ENCODE measurements around the gene ABCC4. TPM values are rescaled to one million over a fixed set of nuclear protein-coding genes. Genes with fewer than 3 reads are reported as not detected.

Gene ABCC4
- total RNA-seq, 2 donors from 2014 or later, result 2.8 to 12.2 TPM

DNA sequence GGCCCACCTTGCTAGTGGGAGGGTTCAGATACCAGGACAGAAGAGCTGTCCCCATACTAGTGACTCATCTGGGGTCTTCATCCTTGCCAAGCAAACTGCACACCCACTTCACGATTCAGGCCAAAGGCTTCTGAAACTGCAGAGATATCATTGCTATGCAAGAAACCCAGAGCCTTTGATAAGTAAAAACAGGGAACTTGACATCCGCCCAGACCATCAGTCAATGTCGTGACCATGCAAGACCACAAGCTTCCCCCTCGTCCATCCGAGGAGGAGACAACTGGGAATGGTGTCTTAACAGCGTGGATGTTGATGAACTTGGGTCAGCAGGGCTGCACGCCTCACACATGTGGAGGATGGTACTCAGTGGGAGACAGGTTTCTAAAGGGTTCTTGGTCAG lies 58.0 kb downstream of the ABCC4 start:
- ATAC-seq (ENCODE audit: insufficient number of reproducible peaks, low FRiP score, low read depth) (no peak), DNase-seq (ENCODE audit: low spot score) (no peak)
- H3K9me3 ChIP-seq, result no peaks in the 10 kb centered on the region
- no peak overlapping the region for H3K4me3 ChIP-seq
- no peaks in the 10 kb centered on the region for H3K36me3 ChIP-seq
- TF ChIP-seq, protein P1, sequence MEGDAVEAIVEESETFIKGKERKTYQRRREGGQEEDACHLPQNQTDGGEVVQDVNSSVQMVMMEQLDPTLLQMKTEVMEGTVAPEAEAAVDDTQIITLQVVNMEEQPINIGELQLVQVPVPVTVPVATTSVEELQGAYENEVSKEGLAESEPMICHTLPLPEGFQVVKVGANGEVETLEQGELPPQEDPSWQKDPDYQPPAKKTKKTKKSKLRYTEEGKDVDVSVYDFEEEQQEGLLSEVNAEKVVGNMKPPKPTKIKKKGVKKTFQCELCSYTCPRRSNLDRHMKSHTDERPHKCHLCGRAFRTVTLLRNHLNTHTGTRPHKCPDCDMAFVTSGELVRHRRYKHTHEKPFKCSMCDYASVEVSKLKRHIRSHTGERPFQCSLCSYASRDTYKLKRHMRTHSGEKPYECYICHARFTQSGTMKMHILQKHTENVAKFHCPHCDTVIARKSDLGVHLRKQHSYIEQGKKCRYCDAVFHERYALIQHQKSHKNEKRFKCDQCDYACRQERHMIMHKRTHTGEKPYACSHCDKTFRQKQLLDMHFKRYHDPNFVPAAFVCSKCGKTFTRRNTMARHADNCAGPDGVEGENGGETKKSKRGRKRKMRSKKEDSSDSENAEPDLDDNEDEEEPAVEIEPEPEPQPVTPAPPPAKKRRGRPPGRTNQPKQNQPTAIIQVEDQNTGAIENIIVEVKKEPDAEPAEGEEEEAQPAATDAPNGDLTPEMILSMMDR (IDR thresholded peaks at IDR 0.05), result no peak
- H3K4me1 ChIP-seq (ENCODE audit: control insufficient read depth in 1 of 2, low read depth in 2 of 2), result no peaks in the 10 kb centered on the region
- no peak overlapping the region for H3K27ac ChIP-seq
- H3K27me3 ChIP-seq (replicated peaks; ENCODE audit: insufficient read depth), result no peaks in the 10 kb centered on the region

DNA sequence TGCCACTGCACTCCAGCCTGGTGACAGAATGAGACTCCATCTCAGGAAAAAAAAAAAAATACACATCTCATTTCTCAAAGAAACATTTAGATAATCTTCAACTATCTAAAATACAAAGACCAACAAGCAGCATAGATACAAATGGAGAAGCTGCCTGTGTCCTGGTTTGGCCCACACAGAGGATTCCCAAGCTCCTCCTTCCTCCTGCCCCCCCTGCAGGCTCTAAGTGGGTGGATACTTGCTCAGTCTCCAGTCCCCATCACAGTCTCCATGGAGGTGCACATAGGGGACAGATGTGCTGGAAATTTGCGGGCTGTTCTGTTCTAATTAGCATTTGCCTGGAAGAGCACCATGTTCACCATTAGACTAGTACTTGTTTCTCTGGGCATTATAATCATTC lies 59.9 kb downstream of the ABCC4 start:
- no peaks in the 10 kb centered on the region for H3K9me3 ChIP-seq
- DNase-seq (ENCODE audit: low spot score), result no peak
- no peak for ATAC-seq (ENCODE audit: insufficient number of reproducible peaks, low FRiP score, low read depth)

DNA sequence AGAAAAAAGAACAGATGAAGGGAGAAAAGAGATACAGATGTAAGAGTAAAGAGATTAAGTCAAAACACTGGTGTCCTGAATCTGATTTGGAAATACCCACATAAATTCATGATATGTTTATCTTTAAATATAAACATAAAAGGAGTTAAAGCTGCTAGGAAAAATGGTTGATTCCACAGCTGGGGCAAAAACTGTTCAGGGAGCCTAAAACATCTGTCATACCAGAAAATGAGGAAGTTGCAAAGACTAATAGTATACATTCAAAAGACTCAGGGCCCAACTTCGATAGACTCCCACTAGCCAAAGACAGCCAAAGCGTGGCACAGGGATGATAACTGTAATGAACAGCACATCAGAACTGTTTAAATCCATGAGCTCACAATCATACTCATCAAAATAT lies 62.0 kb downstream of the ABCC4 start:
- TF ChIP-seq, protein P1 (IDR thresholded peaks at IDR 0.05), result no peak
- DNase-seq (ENCODE audit: low spot score) (no peak), ATAC-seq (ENCODE audit: insufficient number of reproducible peaks, low FRiP score, low read depth) (no peak)
- H3K4me3 ChIP-seq, result no peak overlapping the region
- no peaks in the 10 kb centered on the region for H3K36me3 ChIP-seq
- H3K9me3 ChIP-seq, result no peaks in the 10 kb centered on the region
- H3K27me3 ChIP-seq (replicated peaks; ENCODE audit: insufficient read depth), result no peaks in the 10 kb centered on the region
- no peak overlapping the region for H3K27ac ChIP-seq
- no peaks in the 10 kb centered on the region for H3K4me1 ChIP-seq (ENCODE audit: control insufficient read depth in 1 of 2, low read depth in 2 of 2)

More for the DNA sequence above, 59.9 kb downstream of the ABCC4 start:
- Histone ChIP-seq H3K27me3 (replicated peaks; ENCODE audit: insufficient read depth) (no peaks in the 10 kb centered on the region), H3K4me3 (no peak overlapping the region), H3K36me3 (no peaks in the 10 kb centered on the region), H3K27ac (no peak overlapping the region), H3K4me1 (ENCODE audit: control insufficient read depth in 1 of 2, low read depth in 2 of 2) (no peaks in the 10 kb centered on the region)
- TF ChIP-seq, protein P1 (IDR thresholded peaks at IDR 0.05), result no peak

DNA sequence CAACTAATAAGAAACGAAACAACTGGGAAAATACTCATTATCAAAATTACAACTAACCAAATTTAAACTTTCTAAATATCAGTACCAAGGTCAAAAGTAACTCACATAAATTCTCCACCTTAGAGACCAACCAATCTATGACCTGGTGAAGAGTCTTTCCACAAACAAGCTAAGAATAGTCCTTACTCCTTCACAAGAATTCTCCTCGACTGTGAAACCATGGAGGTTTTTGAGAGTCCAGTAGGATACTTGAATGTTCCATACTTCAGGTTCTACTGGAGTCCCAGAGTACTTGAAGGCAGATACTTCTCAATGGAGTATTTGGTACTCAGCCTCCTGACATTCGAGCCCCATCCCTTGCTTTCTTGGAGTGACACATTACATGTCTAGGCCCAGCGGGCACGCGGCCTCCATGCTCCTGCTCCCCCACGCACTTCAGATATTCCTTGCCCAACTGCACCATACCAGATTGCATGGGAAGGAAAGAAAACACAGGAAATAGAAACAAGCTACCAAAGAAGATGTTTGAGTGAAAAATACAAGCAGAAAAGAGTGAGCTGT lies 63.9 kb downstream of the ABCC4 start:
- no peaks in the 10 kb centered on the region for H3K4me1 ChIP-seq (ENCODE audit: control insufficient read depth in 1 of 2, low read depth in 2 of 2)
- no peak overlapping the region for H3K27ac ChIP-seq
- no peaks in the 10 kb centered on the region for H3K27me3 ChIP-seq (replicated peaks; ENCODE audit: insufficient read depth)
- H3K36me3 ChIP-seq, result no peaks in the 10 kb centered on the region
- no peak for DNase-seq (ENCODE audit: low spot score)
- H3K9me3 ChIP-seq, result no peaks in the 10 kb centered on the region
- no peak for ATAC-seq (ENCODE audit: insufficient number of reproducible peaks, low FRiP score, low read depth)
- no peak overlapping the region for H3K4me3 ChIP-seq
- TF ChIP-seq, protein P1 (IDR thresholded peaks at IDR 0.05), result no peak

DNA sequence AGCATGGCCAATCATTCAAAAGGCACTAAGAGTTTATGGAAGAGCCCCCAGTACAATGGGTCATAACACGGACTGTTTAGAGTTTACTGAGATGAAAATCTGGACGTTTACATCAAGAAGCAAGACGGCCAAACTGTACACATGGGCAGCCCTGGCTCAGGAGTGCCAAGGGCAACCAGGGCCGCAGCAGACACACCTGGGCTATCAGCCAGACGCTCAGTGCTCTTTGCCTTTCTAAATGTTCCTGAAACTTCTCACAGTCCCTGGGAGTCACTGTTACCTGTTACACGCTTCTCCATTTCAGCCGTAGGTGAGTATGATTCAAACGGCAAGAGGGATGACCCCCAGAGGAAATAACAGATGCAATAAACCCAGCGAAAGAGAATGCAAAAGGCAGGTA lies 64.5 kb downstream of the ABCC4 start:
- Histone ChIP-seq H3K9me3 (no peaks in the 10 kb centered on the region), H3K36me3 (no peaks in the 10 kb centered on the region), H3K27ac (no peak overlapping the region), H3K27me3 (replicated peaks; ENCODE audit: insufficient read depth) (no peaks in the 10 kb centered on the region), H3K4me1 (ENCODE audit: control insufficient read depth in 1 of 2, low read depth in 2 of 2) (no peaks in the 10 kb centered on the region), H3K4me3 (no peak overlapping the region)
- TF ChIP-seq, protein P1 (IDR thresholded peaks at IDR 0.05), result no peak
- no peak for DNase-seq (ENCODE audit: low spot score)
- ATAC-seq (ENCODE audit: insufficient number of reproducible peaks, low FRiP score, low read depth), result no peak

Data from thoracic aorta (tissue), 2 donors.